ENCODE results near the gene SH3GLB2.

SH3GLB2 gene

GRCh38 chr9:129028192-129028966 is at the start of gene SH3GLB2:
TSS of gene SH3GLB2 (minus strand) at chr9:129028331. CDS start at chr9:129028154, 177 bp downstream.
- peak; percentile 93 for DNase-seq

- no peak for DNase-seq
Observed at GRCh38 chr9:129077236-129077635, 49.1 kb upstream of the SH3GLB2 start.

GRCh38 chr9:129076640-129077037 is 48.5 kb upstream of the SH3GLB2 start:
- DNase-seq = no peak

- no peak for DNase-seq
Observed at GRCh38 chr9:129075996-129076639, 48.0 kb upstream of the SH3GLB2 start.

- no peak for DNase-seq
Observed at GRCh38 chr9:129074106-129074505, 46.0 kb upstream of the SH3GLB2 start.

- DNase-seq = peak; percentile 14
Observed at GRCh38 chr9:129073404-129073803, 45.3 kb upstream of the SH3GLB2 start.

- DNase-seq = no peak
Observed at GRCh38 chr9:129072171-129072570, 44.0 kb upstream of the SH3GLB2 start.

GRCh38 chr9:129071526-129072126 is 43.5 kb upstream of the SH3GLB2 start:
- DNase-seq = peak; percentile 12

GRCh38 chr9:129070696-129071525 is 42.8 kb upstream of the SH3GLB2 start:
- no peak for DNase-seq

- no peak for DNase-seq
Observed at GRCh38 chr9:129069862-129070641, 41.9 kb upstream of the SH3GLB2 start.

GRCh38 chr9:129068990-129069861 is 41.1 kb upstream of the SH3GLB2 start:
- DNase-seq = peak; percentile 64

- DNase-seq = no peak
Observed at GRCh38 chr9:129068110-129068509, 40.0 kb upstream of the SH3GLB2 start.

GRCh38 chr9:129064499-129064908 is 36.4 kb upstream of the SH3GLB2 start:
- no peak for DNase-seq

- DNase-seq = no peak
Observed at GRCh38 chr9:129063061-129063460, 34.9 kb upstream of the SH3GLB2 start.

GRCh38 chr9:129060991-129061390 is 32.9 kb upstream of the SH3GLB2 start:
- DNase-seq = no peak

- DNase-seq = no peak
Observed at GRCh38 chr9:129059796-129060785, 32.0 kb upstream of the SH3GLB2 start.

- DNase-seq = no peak
Observed at GRCh38 chr9:129058965-129059795, 31.0 kb upstream of the SH3GLB2 start.

GRCh38 chr9:129054163-129054851 is 26.2 kb upstream of the SH3GLB2 start:
- no peak for DNase-seq

All from CD4-positive, alpha-beta T cell treated with Interleukin-21 for 1 hour (primary cell).